GM19043 (cell line): ENCODE measurements around the gene ANXA6.

Source experiments
- ATAC-seq: cut with Tn5 transposase; IDR thresholded peaks from one replicate; pipeline ENCODE4 v1.9.1; 2021; ENCODE audit warnings: low read depth; ENCODE audit not compliant: unreplicated experiment

The ANXA6 gene

GRCh38 chr5:151068433-151069197 is 89.0 kb downstream of the ANXA6 start:
- peak; percentile 56 for ATAC-seq

GRCh38 chr5:151067632-151068432 is 89.7 kb downstream of the ANXA6 start:
- no peak for ATAC-seq

GRCh38 chr5:151066920-151067319 is 90.7 kb downstream of the ANXA6 start:
- no peak for ATAC-seq

- ATAC-seq, result no peak
Observed at GRCh38 chr5:151065609-151066008, 92.0 kb downstream of the ANXA6 start.

GRCh38 chr5:151064916-151065499 is 92.6 kb downstream of the ANXA6 start:
- ATAC-seq, result no peak

- no peak for ATAC-seq
Observed at GRCh38 chr5:151063142-151063989, 94.2 kb downstream of the ANXA6 start.

- ATAC-seq, result no peak
Observed at GRCh38 chr5:151062405-151063141, 95.0 kb downstream of the ANXA6 start.

GRCh38 chr5:151060742-151061141 is 96.8 kb downstream of the ANXA6 start:
- no peak for ATAC-seq

GRCh38 chr5:151058891-151059489 is 98.6 kb downstream of the ANXA6 start:
- no peak for ATAC-seq

GRCh38 chr5:151058301-151058700 is 99.3 kb downstream of the ANXA6 start:
- ATAC-seq, result no peak

GRCh38 chr5:151056379-151057325 is 100.9 kb downstream of the ANXA6 start:
- no peak for ATAC-seq

- no peak for ATAC-seq
Observed at GRCh38 chr5:151055336-151055735, 102.2 kb downstream of the ANXA6 start.

- ATAC-seq, result no peak
Observed at GRCh38 chr5:151054709-151055108, 102.9 kb downstream of the ANXA6 start.

GRCh38 chr5:151053796-151054462 is 103.7 kb downstream of the ANXA6 start:
- ATAC-seq, result no peak

- no peak for ATAC-seq
Observed at GRCh38 chr5:151052836-151053235, 104.7 kb downstream of the ANXA6 start.

GRCh38 chr5:151051931-151052608 is 105.5 kb downstream of the ANXA6 start:
- ATAC-seq, result no peak
